ENCODE measurements around the gene TIMM10B. TPM values are rescaled to one million over a fixed set of nuclear protein-coding genes. Genes with fewer than 3 reads are reported as not detected.

Gene TIMM10B
- total and polyA plus RNA-seq, 4 donors: 20.5 to 43.4 (median 32.0) TPM

DNA sequence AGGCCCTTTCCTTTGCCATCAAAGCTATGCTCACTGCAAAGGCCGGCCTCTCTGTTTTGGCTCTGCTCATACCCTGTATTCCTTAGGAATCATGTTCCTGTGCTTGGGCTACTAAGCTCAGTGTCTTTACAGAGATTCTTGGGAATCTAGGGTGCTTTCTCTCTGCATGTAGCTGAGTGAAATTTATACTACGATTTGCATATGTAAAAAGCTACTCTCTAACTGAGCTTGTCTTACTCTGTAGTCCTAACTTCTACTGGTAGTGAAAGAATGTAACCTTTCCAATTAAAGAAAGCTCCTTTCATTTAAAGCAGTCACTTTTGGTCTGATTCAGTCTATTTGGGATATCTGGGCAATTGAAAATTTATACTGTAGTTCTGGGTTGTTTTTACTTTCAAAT lies 48.0 kb downstream of the TIMM10B start:
- ATAC-seq (ENCODE audit: insufficient read depth, low FRiP score): no peak
- WGBS, 2 donors: 91 to 93% methylated on average over 2 of the region's 2 CpGs

DNA sequence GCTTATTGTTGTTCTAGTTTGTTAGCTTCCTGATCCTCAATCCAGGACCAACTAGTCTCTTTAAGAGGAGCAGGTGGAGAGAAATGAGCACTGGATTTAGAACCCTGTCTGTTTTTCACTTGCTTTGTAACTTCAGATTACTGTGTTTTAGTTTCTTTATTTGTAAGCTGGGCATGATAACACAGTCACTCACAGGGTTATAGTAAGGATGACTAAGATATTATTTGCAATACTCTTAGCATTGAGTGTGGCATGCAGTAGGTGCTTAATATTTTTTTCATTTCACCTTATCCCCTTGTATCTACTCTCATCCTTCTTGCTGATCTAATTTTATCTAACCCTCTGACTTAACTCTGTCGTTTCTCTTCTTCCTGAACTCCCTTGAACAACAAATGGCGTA lies 49.5 kb downstream of the TIMM10B start:
- DNase-seq: no peak
- Histone ChIP-seq H3K36me3 (ENCODE audit: control insufficient read depth in 4 of 4, insufficient read depth in 4 of 4, low read length in 4 of 4) (peaks cover 0 to 17% (median 1%) of the 10 kb centered on the region in 4 donors), H3K4me1 (ENCODE audit: control insufficient read depth in 5 of 5, insufficient read depth in 5 of 5, low read length in 5 of 5) (peaks cover 0 to 5% (median 0%) of the 10 kb centered on the region in 5 donors), H3K4me3 (no peak overlapping the region), H3K27me3 (ENCODE audit: control insufficient read depth in 3 of 3, insufficient read depth in 3 of 3, low read length in 2 of 3) (no peaks in the 10 kb centered on the region), H3K9ac (ENCODE audit: insufficient read depth in 1 of 2, low read length in 2 of 2) (no peak overlapping the region), H3K9me3 (ENCODE audit: control insufficient read depth in 4 of 4, insufficient read depth in 3 of 4, low read length in 3 of 4) (no peaks in the 10 kb centered on the region), H3K27ac (ENCODE audit: low read depth in 1 of 2, low read length in 1 of 2) (no peak overlapping the region)
- no peak for ATAC-seq (ENCODE audit: insufficient read depth, low FRiP score)
- 90 to 91% methylated on average over 2 of the region's 2 CpGs for WGBS, 2 donors
- TF ChIP-seq, protein P1, sequence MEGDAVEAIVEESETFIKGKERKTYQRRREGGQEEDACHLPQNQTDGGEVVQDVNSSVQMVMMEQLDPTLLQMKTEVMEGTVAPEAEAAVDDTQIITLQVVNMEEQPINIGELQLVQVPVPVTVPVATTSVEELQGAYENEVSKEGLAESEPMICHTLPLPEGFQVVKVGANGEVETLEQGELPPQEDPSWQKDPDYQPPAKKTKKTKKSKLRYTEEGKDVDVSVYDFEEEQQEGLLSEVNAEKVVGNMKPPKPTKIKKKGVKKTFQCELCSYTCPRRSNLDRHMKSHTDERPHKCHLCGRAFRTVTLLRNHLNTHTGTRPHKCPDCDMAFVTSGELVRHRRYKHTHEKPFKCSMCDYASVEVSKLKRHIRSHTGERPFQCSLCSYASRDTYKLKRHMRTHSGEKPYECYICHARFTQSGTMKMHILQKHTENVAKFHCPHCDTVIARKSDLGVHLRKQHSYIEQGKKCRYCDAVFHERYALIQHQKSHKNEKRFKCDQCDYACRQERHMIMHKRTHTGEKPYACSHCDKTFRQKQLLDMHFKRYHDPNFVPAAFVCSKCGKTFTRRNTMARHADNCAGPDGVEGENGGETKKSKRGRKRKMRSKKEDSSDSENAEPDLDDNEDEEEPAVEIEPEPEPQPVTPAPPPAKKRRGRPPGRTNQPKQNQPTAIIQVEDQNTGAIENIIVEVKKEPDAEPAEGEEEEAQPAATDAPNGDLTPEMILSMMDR (IDR thresholded peaks at IDR 0.05; ENCODE audit: control extremely low read depth, extremely low read depth): no peak

More for the DNA sequence above, 48.0 kb downstream of the TIMM10B start:
- Histone ChIP-seq H3K9ac (ENCODE audit: insufficient read depth in 1 of 2, low read length in 2 of 2) (no peak overlapping the region), H3K36me3 (ENCODE audit: control insufficient read depth in 4 of 4, insufficient read depth in 4 of 4, low read length in 4 of 4) (peaks cover 0 to 17% (median 1%) of the 10 kb centered on the region in 4 donors), H3K27me3 (ENCODE audit: control insufficient read depth in 3 of 3, insufficient read depth in 3 of 3, low read length in 2 of 3) (no peaks in the 10 kb centered on the region), H3K9me3 (ENCODE audit: control insufficient read depth in 4 of 4, insufficient read depth in 3 of 4, low read length in 3 of 4) (no peaks in the 10 kb centered on the region), H3K4me1 (ENCODE audit: control insufficient read depth in 5 of 5, insufficient read depth in 5 of 5, low read length in 5 of 5) (no peaks in the 10 kb centered on the region), H3K4me3 (no peak overlapping the region), H3K27ac (ENCODE audit: low read depth in 1 of 2, low read length in 1 of 2) (no peak overlapping the region)
- TF ChIP-seq, protein P1 (IDR thresholded peaks at IDR 0.05; ENCODE audit: control extremely low read depth, extremely low read depth): no peak
- DNase-seq: no peak

DNA sequence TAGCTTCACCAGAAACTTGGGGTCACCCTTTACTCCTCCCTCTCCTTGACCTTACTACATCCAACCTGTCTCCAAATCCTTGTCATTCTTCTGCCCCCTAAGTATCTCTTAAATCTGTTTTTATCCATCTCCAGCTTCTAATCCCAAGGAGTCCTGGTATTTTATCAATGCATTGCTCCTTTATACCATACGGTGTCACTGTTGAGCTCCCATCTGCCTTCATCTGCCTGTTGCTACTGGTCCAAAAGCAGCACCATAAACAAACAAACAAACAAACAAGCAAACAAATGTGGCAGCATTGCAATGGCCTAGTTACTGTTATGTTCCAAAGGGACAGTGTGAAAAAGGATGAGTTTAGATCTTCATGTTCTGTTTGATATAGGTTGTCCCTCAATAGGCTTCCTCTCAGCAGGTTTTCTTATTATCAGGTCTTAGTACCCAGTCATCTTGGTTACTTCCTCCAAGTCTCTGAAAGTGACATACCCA lies 50.0 kb downstream of the TIMM10B start:
- H3K27me3 ChIP-seq (ENCODE audit: control insufficient read depth in 3 of 3, insufficient read depth in 3 of 3, low read length in 2 of 3): no peaks in the 10 kb centered on the region
- TF ChIP-seq, protein P1 (IDR thresholded peaks at IDR 0.05; ENCODE audit: control extremely low read depth, extremely low read depth): peak; percentile 53
- H3K4me3 ChIP-seq: no peak overlapping the region
- ATAC-seq (ENCODE audit: insufficient read depth, low FRiP score) (peak; percentile 58), DNase-seq (peak; percentile 46 to 78 (median 78))
- H3K9me3 ChIP-seq (ENCODE audit: control insufficient read depth in 4 of 4, insufficient read depth in 3 of 4, low read length in 3 of 4): no peaks in the 10 kb centered on the region
- no peak overlapping the region for H3K9ac ChIP-seq (ENCODE audit: insufficient read depth in 1 of 2, low read length in 2 of 2)
- peaks cover 0 to 10% (median 0%) of the 10 kb centered on the region in 5 donors for H3K4me1 ChIP-seq (ENCODE audit: control insufficient read depth in 5 of 5, insufficient read depth in 5 of 5, low read length in 5 of 5)
- no peak overlapping the region for H3K27ac ChIP-seq (ENCODE audit: low read depth in 1 of 2, low read length in 1 of 2)
- H3K36me3 ChIP-seq (ENCODE audit: control insufficient read depth in 4 of 4, insufficient read depth in 4 of 4, low read length in 4 of 4): peaks cover 0 to 17% (median 1%) of the 10 kb centered on the region in 4 donors
- WGBS, 2 donors: 5 to 7% methylated on average over 1 of the region's 1 CpG

Other genes starting within 250 kb of the TIMM10B start
- 10 to 100 TPM; 42.0 to 43.4 TPM for gene FHIP1B, start 246.9 kb upstream of the TIMM10B start, total RNA-seq
- gene FHIP1B, start 246.9 kb upstream of the TIMM10B start, polyA plus RNA-seq: 10 to 100 TPM; 40.9 to 41.5 TPM
- 10 to 100 TPM in 1 of 2 donors, 1 to 10 TPM in 1; 5.6 to 12.0 TPM for gene CNGA4, start 242.4 kb upstream of the TIMM10B start, total RNA-seq
- 1 to 10 TPM in 1 of 2 donors, under 1 TPM in 1; 0.85 to 3.5 TPM for gene CNGA4, start 242.4 kb upstream of the TIMM10B start, polyA plus RNA-seq
- not detected for gene CCKBR, start 221.7 kb upstream of the TIMM10B start, total RNA-seq
- gene CCKBR, start 221.7 kb upstream of the TIMM10B start, polyA plus RNA-seq: not detected
- 100 to 1,000 TPM in 1 of 2 donors, 10 to 100 TPM in 1; 23.2 to 122 TPM for gene CAVIN3, start 161.0 kb upstream of the TIMM10B start, total RNA-seq
- 100 to 1,000 TPM in 1 of 2 donors, 10 to 100 TPM in 1; 59.1 to 114 TPM for gene CAVIN3, start 161.0 kb upstream of the TIMM10B start, polyA plus RNA-seq
- gene SMPD1, start 91.0 kb upstream of the TIMM10B start, total RNA-seq: 10 to 100 TPM; 19.3 to 69.5 TPM
- 10 to 100 TPM; 31.8 to 34.0 TPM for gene SMPD1, start 91.0 kb upstream of the TIMM10B start, polyA plus RNA-seq
- gene APBB1, start 62.4 kb upstream of the TIMM10B start, total RNA-seq: 10 to 100 TPM; 38.9 to 42.0 TPM
- 10 to 100 TPM; 18.8 to 22.3 TPM for gene APBB1, start 62.4 kb upstream of the TIMM10B start, polyA plus RNA-seq
- 1 to 10 TPM; 2.3 to 3.5 TPM for gene HPX, start 40.5 kb upstream of the TIMM10B start, total RNA-seq
- gene HPX, start 40.5 kb upstream of the TIMM10B start, polyA plus RNA-seq: 1 to 10 TPM in 1 of 2 donors, under 1 TPM in 1; 0.46 to 1.3 TPM
- 10 to 100 TPM; 28.4 to 29.0 TPM for gene TRIM3, start 7.6 kb upstream of the TIMM10B start, total RNA-seq
- 10 to 100 TPM; 15.7 to 16.4 TPM for gene TRIM3, start 7.6 kb upstream of the TIMM10B start, polyA plus RNA-seq
- gene ARFIP2, start 170 bp upstream of the TIMM10B start, total RNA-seq: 10 to 100 TPM; 34.0 to 53.7 TPM
- 10 to 100 TPM; 41.9 to 51.1 TPM for gene ARFIP2, start 170 bp upstream of the TIMM10B start, polyA plus RNA-seq
- gene DNHD1, start 15.8 kb downstream of the TIMM10B start, total RNA-seq: 10 to 100 TPM; 15.2 to 15.6 TPM
- 1 to 10 TPM; 4.5 to 8.8 TPM for gene DNHD1, start 15.8 kb downstream of the TIMM10B start, polyA plus RNA-seq
- 10 to 100 TPM; 15.0 to 19.1 TPM for gene RRP8, start 122.1 kb downstream of the TIMM10B start, total RNA-seq
- gene RRP8, start 122.1 kb downstream of the TIMM10B start, polyA plus RNA-seq: 10 to 100 TPM; 16.2 to 17.4 TPM
- 100 to 1,000 TPM; 134 to 147 TPM for gene ILK, start 122.3 kb downstream of the TIMM10B start, total RNA-seq
- 100 to 1,000 TPM in 1 of 2 donors, 10 to 100 TPM in 1; 91.1 to 138 TPM for gene ILK, start 122.3 kb downstream of the TIMM10B start, polyA plus RNA-seq
- 100 to 1,000 TPM in 1 of 2 donors, 10 to 100 TPM in 1; 23.9 to 149 TPM for gene TAF10, start 130.7 kb downstream of the TIMM10B start, total RNA-seq
- 100 to 1,000 TPM; 108 to 126 TPM for gene TAF10, start 130.7 kb downstream of the TIMM10B start, polyA plus RNA-seq
- gene TPP1, start 137.9 kb downstream of the TIMM10B start, total RNA-seq: 100 to 1,000 TPM; 124 to 150 TPM
- 100 to 1,000 TPM in 1 of 2 donors, 10 to 100 TPM in 1; 57.6 to 169 TPM for gene TPP1, start 137.9 kb downstream of the TIMM10B start, polyA plus RNA-seq
- 10 to 100 TPM; 14.9 to 39.9 TPM for gene DCHS1, start 174.3 kb downstream of the TIMM10B start, total RNA-seq
- gene DCHS1, start 174.3 kb downstream of the TIMM10B start, polyA plus RNA-seq: 1 to 10 TPM; 6.0 to 8.2 TPM
- gene MRPL17, start 201.8 kb downstream of the TIMM10B start, total RNA-seq: 10 to 100 TPM; 28.2 to 43.2 TPM
- gene MRPL17, start 201.8 kb downstream of the TIMM10B start, polyA plus RNA-seq: 10 to 100 TPM; 48.6 to 81.4 TPM